PC-3 (cell line): ENCODE data around the gene PPARD. TPM values are rescaled to one million over a fixed set of nuclear protein-coding genes. Genes with fewer than 3 reads are reported as not detected.

Experiments used
- ATAC-seq: fragments of 200-7000 bp; cut with Tn5 transposase; 2 replicates; pipeline ENCODE4 v1.9.1; 2020; ENCODE audit warnings: mild to moderate bottlenecking, moderate library complexity
- BruUV-seq: library from RNA; stranded (reverse); fragments of 400-500 nt; replicated peaks from 2 replicates; lab custom pipeline; 2021; lab: Mats Ljungman, UMichigan
- CTCF ChIA-PET: fragments of 300-600 bp; sonication (Branson Sonifier 250); formaldehyde crosslinking; loops from one replicate; lab custom pipeline; 2022; ENCODE audit warnings: antibody characterized with exemption; lab: Charles Lee
- POLR2A ChIA-PET: fragments of 300-600 bp; sonication (Branson Sonifier 250); formaldehyde crosslinking; loops from one replicate; lab custom pipeline; 2022; ENCODE audit warnings: antibody characterized with exemption; ENCODE audit not compliant: unreplicated experiment; lab: Charles Lee
- DNase-seq: peaks from one replicate; pipeline ENCODE4 v3.0.0-alpha.2; 2015
- H2AFZ ChIP-seq: fragments of 300-600 bp; sonication (generic); 2 replicates; pipeline ENCODE4 v1.6.0; 2016; ENCODE audit warnings: antibody characterized with exemption, low read length
- H3F3A ChIP-seq: fragments of 300-600 bp; sonication (generic); one replicate; pipeline ENCODE4 v1.6.0; 2017; ENCODE audit warnings: antibody characterized with exemption, low read length, control low read depth, mild to moderate bottlenecking; ENCODE audit not compliant: unreplicated experiment
- H3K27ac ChIP-seq: fragments of 300-600 bp; sonication (generic); 2 replicates; pipeline ENCODE4 v1.5.1; 2016; ENCODE audit warnings: mild to moderate bottlenecking, low read length
- H3K27me3 ChIP-seq: fragments of 300-600 bp; sonication (generic); 2 replicates; pipeline ENCODE4 v1.6.1; 2016; ENCODE audit warnings: low read length, mixed read lengths
- H3K36me3 ChIP-seq: fragments of 300-600 bp; sonication (generic); 2 replicates; pipeline ENCODE4 v1.6.1; 2016; ENCODE audit warnings: low read depth, mixed run types, low read length, mixed read lengths
- H3K4me1 ChIP-seq: fragments of 300-600 bp; sonication (generic); 2 replicates; pipeline ENCODE4 v1.5.1; 2016; ENCODE audit warnings: low read length; ENCODE audit not compliant: insufficient read depth
- H3K4me2 ChIP-seq: fragments of 300-600 bp; sonication (generic); 2 replicates; pipeline ENCODE4 v1.6.0; 2016; ENCODE audit warnings: low read length
- H3K4me3 ChIP-seq: fragments of 300-600 bp; sonication (generic); 2 replicates; pipeline ENCODE4 v1.5.1; 2016; ENCODE audit warnings: mild to moderate bottlenecking, low read length, mixed read lengths
- H3K79me2 ChIP-seq: fragments of 300-600 bp; sonication (generic); 2 replicates; pipeline ENCODE4 v1.6.1; 2017; ENCODE audit warnings: low read length, mixed read lengths
- H3K9ac ChIP-seq: fragments of 300-600 bp; sonication (generic); 2 replicates; pipeline ENCODE4 v1.6.0; 2016; ENCODE audit warnings: mild to moderate bottlenecking, low read length
- H3K9me2 ChIP-seq: fragments of 300-600 bp; sonication (generic); replicated peaks from 2 replicates; pipeline ENCODE4 v1.6.1; 2016; ENCODE audit warnings: mixed run types, low read length, mixed read lengths
- H3K9me3 ChIP-seq: fragments of 300-600 bp; sonication (generic); 2 replicates; pipeline ENCODE4 v1.6.1; 2016; ENCODE audit warnings: low read length, mixed read lengths
- H4K20me1 ChIP-seq: fragments of 300-600 bp; sonication (generic); 2 replicates; pipeline ENCODE4 v1.6.1; 2016; ENCODE audit warnings: low read length, mixed read lengths
- CTCF ChIP-seq: fragments of 300-600 bp; sonication (generic); conservative IDR thresholded peaks from 2 replicates; pipeline ENCODE4 v1.5.1; 2017; ENCODE audit warnings: antibody characterized with exemption, low read depth, mild to moderate bottlenecking, low read length
- EZH2 ChIP-seq: fragments of 300-600 bp; sonication (generic); IDR thresholded peaks from one replicate; pipeline ENCODE4 v1.6.1; 2017; ENCODE audit warnings: antibody characterized with exemption, mild to moderate bottlenecking, low read length; ENCODE audit not compliant: unreplicated experiment
- EZH2phosphoT487 ChIP-seq: fragments of 300-600 bp; sonication (generic); IDR thresholded peaks from 2 replicates; pipeline ENCODE4 v1.6.1; 2018; ENCODE audit warnings: mild to moderate bottlenecking, antibody characterized with exemption, low read length, borderline replicate concordance
- intact Hi-C: fragments of 100-400 bp; cut with micrococcal nuclease; formaldehyde crosslinking; loops from 2 replicates; pipeline ENCODE4 v1.9.0; 2023
- total RNA-seq: library from RNA; depleted of rRNA; stranded (reverse); fragments of >200 nt; gene quantifications from 2 replicates; pipeline ENCODE4 v1.2.3, GENCODE V29; 2014

The PPARD gene
- total RNA-seq, 1 experiment from 2014 or later, result 24.5 TPM

GRCh38 chr6:35294308-35294945, 47.9 kb upstream of the PPARD start:
- Histone ChIP-seq H3K27me3 (no peaks in the 10 kb centered on the region), H4K20me1 (no peaks in the 10 kb centered on the region), H3K36me3 (no peaks in the 10 kb centered on the region; the same call in 1 of the 2 replicates), H3K4me2 (no peak overlapping the region), H3K4me3 (no peak overlapping the region), H2AFZ (no peak overlapping the region), H3F3A (no peaks in the 10 kb centered on the region), H3K79me2 (peaks cover 16% of the 10 kb centered on the region), H3K9me2 (no peaks in the 10 kb centered on the region), H3K27ac (no peak overlapping the region), H3K9ac (no peak overlapping the region), H3K9me3 (no peaks in the 10 kb centered on the region), H3K4me1 (peaks cover 18% of the 10 kb centered on the region)
- no peak for TF ChIP-seq EZH2
- TF ChIP-seq CTCF, result peak; percentile 89
- no peak for TF ChIP-seq EZH2phosphoT487
- intact Hi-C loops, result no loop called here
- ChIA-PET POLR2A (no interaction called here), CTCF (interaction anchor here (0.6 kb wide), 1 partner anchor 587 kb away, joined by 3 read pairs; no protein-coding TSS in a partner anchor)
- peak; percentile 50 for ATAC-seq
- peak; percentile 76 for DNase-seq
- BruUV-seq, result no TSS peak

GRCh38 chr6:35295036-35295435, 47.3 kb upstream of the PPARD start:
- DNase-seq (no peak), ATAC-seq (no peak)
- Histone ChIP-seq H3K9ac (no peak overlapping the region), H4K20me1 (no peaks in the 10 kb centered on the region), H3K27me3 (no peaks in the 10 kb centered on the region), H3K4me3 (no peak overlapping the region), H3F3A (no peaks in the 10 kb centered on the region), H2AFZ (no peak overlapping the region), H3K36me3 (no peaks in the 10 kb centered on the region; the same call in 1 of the 2 replicates), H3K9me2 (no peaks in the 10 kb centered on the region), H3K9me3 (no peaks in the 10 kb centered on the region), H3K27ac (no peak overlapping the region), H3K79me2 (peaks cover 19% of the 10 kb centered on the region), H3K4me1 (peaks cover 18% of the 10 kb centered on the region), H3K4me2 (no peak overlapping the region)
- intact Hi-C loops, result no loop called here
- TF ChIP-seq EZH2 (no peak), CTCF (no peak), EZH2phosphoT487 (no peak)
- ChIA-PET CTCF (interaction anchor here (0.8 kb wide), 1 partner anchor 105 kb away, joined by 3 read pairs; no protein-coding TSS in a partner anchor), POLR2A (no interaction called here)
- no TSS peak for BruUV-seq
